ENCODE results near the gene CMTM6.
"Not testable (repeated sequence)": the region's sequence is repeated elsewhere in the genome, so short reads cannot be mapped to it uniquely, and the experiment has no call there.

Gene CMTM6, protein sequence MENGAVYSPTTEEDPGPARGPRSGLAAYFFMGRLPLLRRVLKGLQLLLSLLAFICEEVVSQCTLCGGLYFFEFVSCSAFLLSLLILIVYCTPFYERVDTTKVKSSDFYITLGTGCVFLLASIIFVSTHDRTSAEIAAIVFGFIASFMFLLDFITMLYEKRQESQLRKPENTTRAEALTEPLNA

DNA sequence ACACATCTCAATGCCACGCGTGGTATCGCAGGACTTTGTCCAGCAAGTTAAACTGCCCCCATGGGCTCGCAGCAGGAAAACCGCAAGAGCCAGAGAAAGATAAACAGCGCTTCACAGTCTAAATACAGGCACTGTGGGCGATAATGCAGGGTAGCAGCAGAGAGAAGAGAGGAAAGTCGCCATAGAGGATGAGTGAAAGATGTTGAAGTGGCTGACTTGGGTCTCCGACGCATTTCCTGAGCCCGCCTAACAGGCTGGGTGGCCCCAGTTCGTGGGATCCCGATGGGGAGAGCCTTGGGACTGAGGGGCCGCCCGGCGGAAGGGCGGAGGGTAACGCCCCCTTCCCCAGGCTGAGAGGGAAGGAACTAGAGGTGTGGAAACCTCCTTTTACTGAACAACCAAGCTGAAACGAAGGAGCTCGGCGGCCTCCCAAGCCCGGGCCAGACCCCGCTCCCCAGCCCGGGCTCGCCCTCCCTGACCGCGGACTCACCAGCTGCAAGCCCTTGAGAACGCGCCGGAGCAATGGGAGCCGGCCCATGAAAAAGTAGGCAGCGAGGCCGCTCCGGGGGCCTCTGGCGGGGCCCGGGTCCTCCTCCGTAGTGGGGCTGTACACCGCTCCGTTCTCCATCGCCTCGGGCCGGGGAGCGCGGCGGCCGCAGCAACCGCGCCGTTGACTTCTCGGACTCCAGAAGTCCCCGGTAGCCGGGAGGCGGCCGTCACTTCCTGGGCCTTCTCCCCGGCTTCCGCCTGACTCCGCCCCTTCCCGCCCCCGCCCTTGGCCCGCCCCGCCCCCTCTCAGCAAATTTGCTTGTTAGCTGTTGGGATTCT is at the start of gene CMTM6:
Gene CMTM6, minus strand, starts transcription at position 735 of the 828 bp plus-strand sequence. Its CDS starts 107 bp downstream, at position 628.
- DNase-seq = peak; percentile 47

GRCh38 chr3:32552013-32552412 is 49.4 kb upstream of the CMTM6 start:
- DNase-seq = no peak

DNA sequence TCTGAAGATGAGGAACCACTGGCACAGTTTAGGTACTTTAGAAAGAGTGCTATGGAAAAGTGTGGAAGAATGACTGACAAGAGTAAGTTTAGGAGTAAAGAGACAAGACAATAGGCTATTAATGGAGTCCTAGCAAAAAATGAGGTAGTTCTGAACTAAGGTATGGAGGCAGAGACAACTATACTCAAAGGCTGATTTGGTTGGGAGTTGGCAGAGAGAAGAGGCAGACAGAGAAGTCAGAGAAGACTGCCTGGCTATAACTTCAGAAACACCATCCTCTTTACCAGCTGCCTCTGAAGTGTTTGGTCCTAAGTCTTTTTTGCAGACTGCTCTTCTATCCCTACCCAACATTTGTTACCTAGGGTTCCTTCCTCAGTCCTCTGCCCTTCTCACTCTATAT is 48.8 kb upstream of the CMTM6 start:
- no peak for DNase-seq

DNA sequence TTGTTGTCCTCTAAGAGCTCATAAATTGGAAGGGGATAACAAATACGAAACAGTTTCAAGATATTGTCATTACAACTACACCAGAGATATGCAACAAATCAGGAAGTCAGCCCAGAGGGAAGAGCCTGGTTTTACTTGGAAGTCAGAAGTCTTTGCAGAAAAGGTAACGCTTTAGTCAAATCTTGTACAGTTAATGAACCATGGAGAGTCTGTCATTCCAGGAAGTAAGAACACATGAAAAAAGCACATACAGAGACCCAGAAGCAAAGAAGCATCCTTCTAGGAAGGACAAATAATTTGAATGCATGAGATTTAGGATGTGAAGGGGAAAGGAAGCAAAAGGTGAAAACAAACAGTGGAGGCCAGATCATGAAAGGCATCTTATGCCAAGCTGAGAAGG is 48.4 kb upstream of the CMTM6 start:
- DNase-seq = no peak

GRCh38 chr3:32545305-32545704 is 42.7 kb upstream of the CMTM6 start:
- DNase-seq = no peak

GRCh38 chr3:32544894-32545293 is 42.2 kb upstream of the CMTM6 start:
- no peak for DNase-seq

DNA sequence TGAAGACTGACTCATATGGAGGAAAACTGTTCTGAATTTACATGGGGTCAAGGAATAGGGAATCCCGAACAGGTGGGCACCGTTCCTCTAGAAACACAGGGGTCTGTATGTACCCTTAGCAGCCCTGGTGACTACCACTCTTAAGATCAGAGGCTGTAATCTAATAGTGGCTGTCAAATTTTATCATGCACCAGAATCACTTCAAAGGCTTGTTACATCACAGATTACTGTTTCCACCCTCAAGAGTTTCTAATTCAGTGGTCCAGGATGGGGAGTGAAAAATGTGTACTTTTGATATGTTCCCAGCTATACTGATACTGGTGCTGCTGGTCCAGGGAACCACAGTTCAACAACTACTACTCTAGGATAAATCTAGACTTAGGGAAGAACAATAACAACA is 40.2 kb upstream of the CMTM6 start:
- DNase-seq = no peak

- DNase-seq = no peak
Measured at GRCh38 chr3:32540899-32541298, 38.2 kb upstream of the CMTM6 start.

GRCh38 chr3:32532434-32532833 is 29.8 kb upstream of the CMTM6 start:
- no peak for DNase-seq

- DNase-seq = no peak
Measured at GRCh38 chr3:32531010-32531647, 28.5 kb upstream of the CMTM6 start.

DNA sequence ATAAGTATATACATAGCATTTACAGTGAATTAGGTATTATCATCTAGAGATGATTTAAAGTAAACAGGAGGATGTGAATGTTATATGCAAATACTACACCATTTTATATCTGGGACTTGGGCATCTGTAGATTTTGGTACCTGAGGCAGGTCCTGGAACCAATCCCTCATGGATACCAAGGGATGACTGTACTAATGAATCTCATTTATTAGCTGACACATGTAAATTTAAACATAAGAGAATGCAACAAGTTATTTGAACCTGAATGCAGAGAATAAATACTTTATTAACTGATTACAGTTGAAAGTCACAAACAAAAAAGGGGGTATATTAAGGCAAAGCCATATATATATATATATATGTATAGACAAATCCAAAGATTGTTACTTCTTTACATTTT is 23.1 kb upstream of the CMTM6 start:
- no peak for DNase-seq

DNA sequence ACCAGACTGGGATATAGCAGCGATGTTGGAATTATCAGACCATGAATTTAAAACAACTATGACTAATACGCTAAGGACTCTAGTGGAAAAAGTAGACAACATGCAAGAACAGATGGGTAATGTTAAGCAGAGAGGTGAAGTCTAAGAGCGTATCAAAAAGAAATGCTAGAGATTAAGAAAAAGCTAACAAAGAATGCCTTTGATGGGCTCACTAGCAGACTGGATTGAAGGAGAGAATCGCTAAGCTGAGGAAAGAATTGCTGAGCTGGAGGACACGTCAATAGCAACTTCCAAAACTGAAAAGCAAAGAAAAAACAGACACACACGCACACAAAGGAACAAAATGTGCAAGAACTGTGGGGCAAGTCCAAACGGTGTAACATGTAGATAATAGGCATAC is 20.0 kb upstream of the CMTM6 start:
- DNase-seq = no peak

- DNase-seq = not testable (repeated sequence)
Measured at GRCh38 chr3:32518921-32519320, 16.3 kb upstream of the CMTM6 start.

GRCh38 chr3:32516751-32517150 is 14.1 kb upstream of the CMTM6 start:
- DNase-seq = not testable (repeated sequence)

DNA sequence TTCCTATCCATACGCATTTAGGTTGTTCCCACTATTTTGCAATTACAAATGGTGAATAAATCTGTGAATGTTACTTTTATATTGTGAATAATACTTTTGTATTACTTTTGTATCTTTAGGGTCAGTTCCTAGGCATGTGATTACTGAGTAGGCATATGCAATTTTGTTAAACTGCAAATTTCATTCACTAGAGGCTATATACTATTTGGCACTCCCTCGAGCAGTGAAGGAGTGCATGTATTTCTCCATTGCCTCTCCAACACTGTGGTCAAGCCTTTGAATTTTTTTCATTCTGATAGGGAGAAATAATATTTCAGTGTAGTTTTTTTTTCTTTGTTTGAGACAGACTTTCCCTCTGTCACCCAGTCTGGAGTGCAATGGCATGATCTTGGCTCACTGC is 8.4 kb upstream of the CMTM6 start:
- DNase-seq = no peak

- DNase-seq = no peak
Measured at GRCh38 chr3:32510075-32510724, 7.5 kb upstream of the CMTM6 start.

DNA sequence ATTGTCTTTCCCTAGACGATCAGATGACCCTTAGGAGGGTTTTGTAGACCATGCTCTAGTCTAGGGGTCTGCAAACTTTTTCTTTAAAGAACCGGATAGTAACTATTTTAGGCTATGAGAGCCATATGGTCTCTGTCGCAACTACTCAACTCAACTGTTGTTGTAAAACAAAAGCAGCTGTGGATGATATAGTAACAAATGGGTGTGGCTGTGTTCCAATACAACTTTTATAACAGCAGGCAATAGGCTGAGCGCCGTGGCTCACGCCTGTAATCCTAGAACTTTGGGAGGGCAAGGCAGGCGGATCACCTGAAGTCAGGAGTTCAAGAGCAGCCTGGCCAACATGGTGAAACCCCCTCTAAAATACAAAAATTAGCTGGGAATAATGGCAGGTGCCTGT is 6.1 kb upstream of the CMTM6 start:
- DNase-seq = no peak

GRCh38 chr3:32506466-32506865 is 3.8 kb upstream of the CMTM6 start:
- no peak for DNase-seq

DNA sequence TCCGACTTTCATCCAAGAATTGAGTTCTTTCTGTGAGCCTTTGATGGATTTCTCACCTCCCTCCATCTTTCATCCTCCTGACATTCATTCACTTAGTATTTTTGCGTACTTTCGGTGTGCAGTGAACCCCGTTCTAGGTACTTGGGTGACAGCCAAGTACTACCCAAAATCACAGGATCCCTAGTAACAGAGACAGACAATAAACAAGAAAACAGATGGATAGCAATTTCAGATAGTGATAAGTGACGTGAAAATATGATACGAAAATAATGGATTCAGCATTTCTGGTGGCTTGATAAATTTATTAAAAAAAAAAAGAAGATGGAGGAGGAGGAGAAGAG is 264 bp upstream of the CMTM6 start:
- DNase-seq = no peak

DNA sequence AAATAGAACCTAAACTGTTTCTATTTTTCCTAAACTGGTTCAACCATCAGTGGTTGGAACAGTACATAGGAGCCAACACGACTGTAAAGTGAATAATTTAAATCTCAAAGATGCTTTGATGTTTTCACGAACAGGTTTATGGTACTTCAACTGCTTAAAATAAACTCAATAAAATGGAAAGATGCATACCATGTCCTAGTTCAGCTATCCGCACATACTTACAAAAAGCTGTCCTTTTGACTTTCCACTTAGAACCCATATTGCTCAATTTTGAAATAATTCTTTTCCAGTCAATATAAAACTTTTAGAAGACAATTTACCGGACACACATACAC is 902 bp downstream of the CMTM6 start:
- no peak for DNase-seq

DNA sequence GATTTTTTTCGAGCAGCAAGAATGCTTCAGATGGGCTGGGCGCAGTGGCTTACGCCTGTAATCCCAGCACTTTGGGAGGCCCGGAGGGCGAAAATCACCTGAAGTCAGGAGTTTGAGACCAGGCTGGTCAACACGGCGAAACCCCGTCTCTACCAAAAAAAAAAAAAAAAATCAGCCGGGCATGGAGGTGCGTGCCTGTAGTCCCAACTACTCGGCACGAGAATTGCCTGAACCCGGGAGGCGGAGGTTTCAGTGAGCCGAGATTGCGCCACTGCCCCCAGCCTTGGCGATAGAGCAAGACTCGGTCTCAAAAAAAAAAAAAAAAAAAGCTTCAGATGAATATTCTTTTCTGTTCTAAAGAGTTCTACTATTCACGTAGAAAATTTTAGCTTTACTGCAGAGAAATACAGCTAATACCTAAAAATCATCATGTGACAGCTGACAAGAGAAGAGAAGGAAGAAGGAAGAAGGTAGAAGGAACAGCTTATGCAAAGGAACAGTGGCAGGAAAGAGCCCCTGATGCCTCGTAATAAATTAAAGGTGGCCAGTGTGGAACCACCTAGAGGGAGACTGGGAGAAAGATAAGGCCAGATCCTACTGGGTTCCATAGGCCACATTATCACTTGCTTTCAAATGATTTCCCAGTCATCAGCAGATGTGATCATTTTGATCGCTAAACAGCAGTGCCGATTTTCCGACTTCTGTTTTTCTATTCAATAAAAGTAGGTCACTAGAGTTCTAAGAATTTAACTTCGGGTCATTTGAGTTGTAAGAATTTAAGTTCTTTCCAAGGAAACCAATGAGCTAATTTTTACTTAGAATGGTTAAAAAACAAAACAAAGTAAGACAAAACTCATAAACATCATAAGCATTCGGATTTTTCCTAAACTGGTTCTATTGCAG is 1.5 kb downstream of the CMTM6 start:
- DNase-seq = no peak

DNA sequence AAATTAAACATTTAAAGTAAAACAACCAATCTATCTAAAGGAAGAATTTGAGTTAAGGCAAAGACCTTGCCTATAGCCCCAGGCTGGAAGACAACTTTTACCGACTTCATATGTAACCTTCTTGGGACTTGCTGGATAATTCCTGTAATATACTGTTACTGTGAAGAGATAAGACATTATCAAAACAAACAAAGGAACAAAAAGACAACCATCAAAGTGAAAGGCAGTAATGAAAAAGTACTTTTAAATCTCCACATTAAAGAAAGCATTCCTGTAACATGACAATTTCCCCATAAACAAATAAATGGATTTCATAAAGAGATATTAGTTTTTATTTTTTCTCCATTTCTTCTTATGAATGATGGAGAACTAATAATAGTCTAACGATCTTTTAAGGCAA is 2.4 kb downstream of the CMTM6 start:
- no peak for DNase-seq

GRCh38 chr3:32499585-32499984 is 3.1 kb downstream of the CMTM6 start:
- no peak for DNase-seq

All from COR-L47 (cell line).